SK-N-SH (cell line): ENCODE results near the gene UFSP1. TPM values are rescaled to one million over a fixed set of nuclear protein-coding genes. Genes with fewer than 3 reads are reported as not detected.
"Not testable (repeated sequence)": the region's sequence is repeated elsewhere in the genome, so short reads cannot be mapped to it uniquely, and the experiment has no call there.

ENCODE experiments used
- CTCF ChIA-PET: fragments of 300-600, 350-600 bp; formaldehyde crosslinking; extraction: SDS; loops from one replicate; lab custom pipeline; 2021; lab: Yijun Ruan, JAX
- POLR2A ChIA-PET: fragments of 350-600 bp; sonication (Branson Sonifier 250); formaldehyde crosslinking; extraction: SDS; loops from one replicate; lab custom pipeline; 2020; ENCODE audit warnings: antibody characterized with exemption, inconsistent platforms; lab: Yijun Ruan, JAX
- DNase-seq: peaks from one replicate; pipeline ENCODE4 v3.0.0; 2012
- H2AFZ ChIP-seq: fragments of 200-600 bp; sonication (generic); 2 replicates; pipeline ENCODE4 v1.8.1; 2016; ENCODE audit warnings: antibody characterized with exemption, mild to moderate bottlenecking, low read depth
- H3F3A ChIP-seq: fragments of 200-600 bp; sonication (generic); replicated peaks from 2 replicates; pipeline ENCODE3; 2016; ENCODE audit warnings: antibody characterized with exemption, mild to moderate bottlenecking; ENCODE audit not compliant: insufficient read depth
- H3K27ac ChIP-seq, 2 experiments: fragments of 200-500 bp in 1 of 2; fragments of 200-600 bp in 1 of 2; sonication (Bioruptor generic) in 1 of 2; sonication (generic), shearing (Covaris generic) in 1 of 2; 2 replicates each; pipeline versions ENCODE4 v1.5.1 to v1.6.1; 2014 to 2016; ENCODE audit warnings: low read depth in 2 of 2, inconsistent platforms in 1 of 2, low read length in 1 of 2, mild to moderate bottlenecking in 1 of 2, mixed read lengths in 1 of 2
- H3K27me3 ChIP-seq: fragments of 200-600 bp; sonication (generic), shearing (Covaris generic); 2 replicates; pipeline ENCODE4 v1.6.1; 2016; ENCODE audit warnings: mixed run types; ENCODE audit not compliant: insufficient read depth
- H3K36me3 ChIP-seq, 2 experiments: fragments of 200-500 bp in 1 of 2; fragments of 200-600 bp in 1 of 2; sonication (Bioruptor generic) in 1 of 2; sonication (generic) in 1 of 2; replicated peaks in 1 of 2; 2 replicates each; pipeline versions ENCODE3 to v1.5.1; 2014 to 2016; ENCODE audit warnings: low read length in 1 of 2, mild to moderate bottlenecking in 1 of 2; ENCODE audit not compliant: insufficient read depth in 2 of 2, control insufficient read depth in 1 of 2
- H3K4me1 ChIP-seq, 2 experiments: fragments of 200-500 bp in 1 of 2; fragments of 200-600 bp in 1 of 2; sonication (Bioruptor generic) in 1 of 2; sonication (generic), shearing (Covaris generic) in 1 of 2; 2 replicates each; pipeline versions ENCODE4 v1.5.1 to v1.6.1; 2014 to 2016; ENCODE audit warnings: low read depth in 1 of 2, low read length in 1 of 2, mixed run types in 1 of 2; ENCODE audit not compliant: insufficient read depth in 2 of 2, control insufficient read depth in 1 of 2
- H3K4me2 ChIP-seq: fragments of 200-600 bp; sonication (generic), shearing (Covaris generic); 2 replicates; pipeline ENCODE4 v1.6.1; 2017; ENCODE audit warnings: mixed run types
- H3K4me3 ChIP-seq, 2 experiments: fragments of 200-500 bp in 1 of 2; fragments of 200-600 bp in 1 of 2; sonication (Bioruptor generic) in 1 of 2; sonication (generic), shearing (Covaris generic) in 1 of 2; 2 replicates each; pipeline versions ENCODE4 v1.5.1 to v1.8.1; 2014 to 2016; ENCODE audit warnings: low read depth in 2 of 2, inconsistent platforms in 1 of 2, low read length in 1 of 2, mild to moderate bottlenecking in 1 of 2, mixed read lengths in 1 of 2, moderate library complexity in 1 of 2
- H3K79me2 ChIP-seq: fragments of 200-600 bp; sonication (generic); 2 replicates; pipeline ENCODE4 v1.8.1; 2017; ENCODE audit warnings: mild to moderate bottlenecking; ENCODE audit not compliant: insufficient read depth
- H3K9ac ChIP-seq: fragments of 200-600 bp; sonication (generic); 2 replicates; pipeline ENCODE4 v1.6.1; 2017; ENCODE audit warnings: mixed run types
- H3K9me2 ChIP-seq: fragments of 200-600 bp; sonication (generic); 2 replicates; pipeline ENCODE4 v1.6.1; 2017; ENCODE audit warnings: mixed run types
- H3K9me3 ChIP-seq: fragments of 200-600 bp; sonication (generic); 2 replicates; pipeline ENCODE4 v1.6.1; 2017; ENCODE audit warnings: mixed run types, mild to moderate bottlenecking, moderate library complexity
- H4K20me1 ChIP-seq: fragments of 200-600 bp; sonication (generic); 2 replicates; pipeline ENCODE4 v1.6.1; 2017; ENCODE audit warnings: mild to moderate bottlenecking, mixed run types; ENCODE audit not compliant: insufficient read depth
- GABPA ChIP-seq: IDR thresholded peaks from 2 replicates; pipeline ENCODE4 v1.4.0; 2012; ENCODE audit warnings: low read depth, mild to moderate bottlenecking
- GATA2 ChIP-seq: sonication (generic); formaldehyde crosslinking; IDR thresholded peaks from 2 replicates; pipeline ENCODE4 v1.5.0; 2020; ENCODE audit warnings: mild to moderate bottlenecking, missing genetic modification reagents
- MEF2A ChIP-seq: IDR thresholded peaks from 2 replicates; pipeline ENCODE4 v1.4.0; 2012; ENCODE audit warnings: low read depth, borderline replicate concordance
- MXI1 ChIP-seq: IDR thresholded peaks from 2 replicates; pipeline ENCODE4 v1.6.1; 2012; ENCODE audit warnings: mild to moderate bottlenecking, low read depth, low read length, improper control_type of control experiment
- NFIC ChIP-seq: IDR thresholded peaks from 2 replicates; pipeline ENCODE4 v1.4.0; 2012; ENCODE audit warnings: borderline replicate concordance
- RCOR1 ChIP-seq: fragments of 150-350 bp; IDR thresholded peaks from 2 replicates; pipeline ENCODE4 v1.6.1; 2017; ENCODE audit warnings: antibody characterized with exemption, low read length
- TAF1 ChIP-seq: IDR thresholded peaks from 2 replicates; pipeline ENCODE4 v1.6.1; 2012; ENCODE audit warnings: low read depth, mild to moderate bottlenecking, low read length, moderate library complexity, borderline replicate concordance
- TEAD4 ChIP-seq: IDR thresholded peaks from 2 replicates; pipeline ENCODE4 v1.4.0; 2012; ENCODE audit warnings: mild to moderate bottlenecking, borderline replicate concordance; ENCODE audit not compliant: insufficient read depth
- WGBS: methylation state at CpG from one replicate; pipeline ENCODE4 v1.1.6; 2017; ENCODE audit warnings: low lambda C conversion rate; 5-methylcytosine and 5-hydroxymethylcytosine counted together
- polyA plus RNA-seq, 3 experiments: library from polyadenylated mRNA; depleted of rRNA; stranded (reverse); fragments of >200 nt; gene quantifications; 2 replicates each; pipeline ENCODE4 v1.2.3, GENCODE V29; 2012
- TF ChIP-seq, protein P1 (sequence below): IDR thresholded peaks from 2 replicates; pipeline ENCODE4; 2012
- TF ChIP-seq, protein P2 (sequence below): fragments of 200-600 bp; sonication (generic); IDR thresholded peaks from 2 replicates; pipeline ENCODE4 v1.6.1; 2017; ENCODE audit warnings: antibody characterized with exemption, mild to moderate bottlenecking, moderate library complexity

The UFSP1 gene
- polyA plus RNA-seq, 1 of the 3 experiments (the other 2 are of a cell fraction) = 4.5 TPM

DNA sequence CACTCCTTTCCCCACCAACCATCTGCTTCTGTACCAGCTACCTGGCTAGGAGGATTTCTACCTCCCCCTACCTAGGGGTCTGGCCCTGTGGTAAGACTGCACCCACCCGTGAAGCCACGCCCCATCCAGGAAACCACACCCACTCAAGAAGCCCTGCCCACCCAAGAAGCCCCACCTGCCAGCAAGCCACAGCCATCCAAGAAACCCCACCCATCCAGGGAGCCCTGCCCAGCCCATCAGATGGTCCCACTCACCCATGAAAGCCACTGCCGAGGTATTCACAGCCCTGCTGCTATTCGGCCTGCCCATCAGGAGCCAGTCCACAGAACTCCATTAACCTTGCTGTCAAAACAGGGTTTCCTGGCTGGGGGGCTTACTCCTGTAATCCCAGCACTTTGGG, 44.2 kb upstream of the UFSP1 start:
- CTCF ChIA-PET = interaction anchor here (1.0 kb wide), 1 partner anchor 11 kb away, joined by 3 read pairs; no protein-coding TSS in a partner anchor

DNA sequence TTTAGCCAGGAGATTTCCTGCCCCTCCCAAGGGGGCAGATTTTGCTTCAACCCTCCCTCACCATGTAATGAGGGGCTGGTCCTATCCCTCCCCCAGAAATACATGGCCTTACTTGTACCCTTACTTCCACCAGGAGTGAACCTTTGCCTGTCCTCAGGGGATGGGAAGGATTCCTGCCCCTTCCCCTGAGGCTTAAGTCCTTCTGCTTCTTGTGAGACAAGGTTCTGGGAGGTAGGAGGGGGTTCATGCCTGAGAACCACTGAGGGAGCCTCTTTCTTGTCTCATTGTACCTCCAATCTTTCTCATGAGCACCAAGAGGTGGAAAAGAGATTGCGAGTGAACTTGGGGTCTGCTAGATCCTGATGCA, 40.3 kb upstream of the UFSP1 start:
- 8% methylated on average over 1 of the region's 1 CpG for WGBS
- Histone ChIP-seq H2AFZ (no peak overlapping the region), H3K9ac (no peak overlapping the region), H4K20me1 (no peaks in the 10 kb centered on the region), H3K9me3 (peaks cover 3% of the 10 kb centered on the region; the same call in 1 of the 2 replicates), H3F3A (no peaks in the 10 kb centered on the region), H3K27ac (no peak overlapping the region), H3K4me2 (no peak overlapping the region), H3K79me2 (no peaks in the 10 kb centered on the region), H3K9me2 (no peaks in the 10 kb centered on the region), H3K4me1 (no peaks in the 10 kb centered on the region), H3K27me3 (peaks cover 31% of the 10 kb centered on the region; the same call in 1 of the 2 replicates), H3K4me3 (no peak overlapping the region), H3K36me3 (no peaks in the 10 kb centered on the region)
- ChIA-PET CTCF (interaction anchor here (1.4 to 1.8 kb wide), 2 partner anchors 35 to 129 kb away, joined by 5 to 6 read pairs; partner anchors contain the start of gene ACHE), POLR2A (interaction anchor here (0.6 kb wide), 1 partner anchor 736 kb away, joined by 4 read pairs; no protein-coding TSS in a partner anchor)
- no peak for DNase-seq
- no peak for TF ChIP-seq TEAD4
- no peak for TF ChIP-seq MEF2A
- no peak for TF ChIP-seq RCOR1
- no peak for TF ChIP-seq NFIC
- no peak for TF ChIP-seq GABPA

More for the DNA sequence above, 44.2 kb upstream of the UFSP1 start:
- POLR2A ChIA-PET = no interaction called here
- Histone ChIP-seq H3K4me2 (no peak overlapping the region), H3K4me1 (no peaks in the 10 kb centered on the region), H3K4me3 (no peak overlapping the region), H2AFZ (no peak overlapping the region), H3K9ac (no peak overlapping the region)
- no peak for TF ChIP-seq TAF1
- TF ChIP-seq, all 33 proteins: peak for 0
- no peaks in the 10 kb centered on the region for H3K79me2 ChIP-seq
- H3F3A ChIP-seq = no peaks in the 10 kb centered on the region
- H3K27ac ChIP-seq = no peak overlapping the region
- no peaks in the 10 kb centered on the region for H4K20me1 ChIP-seq
- H3K27me3 ChIP-seq = peaks cover 51% of the 10 kb centered on the region; the same call in 1 of the 2 replicates
- no peaks in the 10 kb centered on the region for H3K9me2 ChIP-seq
- H3K9me3 ChIP-seq = peaks cover 3% of the 10 kb centered on the region; the same call in 1 of the 2 replicates
- no peak for DNase-seq
- no peaks in the 10 kb centered on the region for H3K36me3 ChIP-seq
- WGBS = 0% methylated on average over 2 of the region's 4 CpGs

DNA sequence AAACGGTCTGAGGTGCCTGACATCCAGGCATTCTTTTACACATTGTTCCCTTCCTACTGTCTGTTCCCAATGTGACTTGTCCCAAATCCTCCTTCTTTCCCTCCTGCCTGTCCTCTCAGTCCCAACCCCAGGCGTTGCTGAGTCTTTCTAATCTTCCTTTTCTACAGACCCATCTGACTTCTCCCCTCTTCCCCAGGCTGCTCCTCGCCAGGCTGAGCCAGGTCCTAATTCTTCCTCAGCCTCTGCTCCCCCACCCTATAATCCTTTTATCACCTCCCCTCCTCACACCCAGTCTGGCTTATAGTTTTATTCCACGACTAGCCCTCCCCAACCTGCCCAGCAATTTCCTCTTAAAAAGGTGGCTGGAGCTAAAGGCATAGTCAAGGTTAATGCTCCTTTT, 34.1 kb upstream of the UFSP1 start:
- H3F3A ChIP-seq, H3K9ac ChIP-seq, CTCF ChIA-PET, H3K9me3 ChIP-seq, DNase-seq, H3K4me1 ChIP-seq, H4K20me1 ChIP-seq, POLR2A ChIA-PET, H3K4me3 ChIP-seq, H3K27ac ChIP-seq, H3K79me2 ChIP-seq, H3K4me2 ChIP-seq, H3K36me3 ChIP-seq, H2AFZ ChIP-seq, H3K9me2 ChIP-seq: not testable (repeated sequence)
- peaks cover 36% of the 10 kb centered on the region; the same call in 1 of the 2 replicates for H3K27me3 ChIP-seq
- 7% methylated on average over 4 of the region's 4 CpGs for WGBS

DNA sequence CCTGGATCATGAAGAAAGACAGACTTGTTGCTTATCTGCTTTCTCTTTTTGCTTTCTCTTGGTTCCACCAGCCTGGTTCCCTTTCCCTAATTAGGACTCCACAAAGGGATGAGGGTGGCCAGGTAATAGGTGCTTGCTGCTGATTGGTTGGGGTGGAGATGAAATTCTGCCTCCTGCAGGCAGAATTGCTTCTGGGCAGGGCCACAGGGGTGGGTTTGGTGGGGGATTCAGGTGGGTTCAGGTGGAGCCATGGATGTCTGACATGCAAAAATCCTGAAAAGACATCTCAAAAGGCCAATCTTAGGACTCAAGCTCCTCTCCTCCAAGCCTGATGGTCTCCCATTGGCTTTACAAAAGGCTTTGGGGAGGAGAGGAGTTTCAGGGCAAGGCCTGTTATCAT, 31.5 kb upstream of the UFSP1 start:
- Histone ChIP-seq H3K9me2 (no peaks in the 10 kb centered on the region), H3K4me3 (no peak overlapping the region), H3K79me2 (no peaks in the 10 kb centered on the region), H3K4me2 (no peak overlapping the region), H3K4me1 (no peaks in the 10 kb centered on the region), H3K27ac (no peak overlapping the region), H3F3A (no peaks in the 10 kb centered on the region), H3K9me3 (no peaks in the 10 kb centered on the region), H3K9ac (no peak overlapping the region), H3K27me3 (peaks cover 30% of the 10 kb centered on the region; the same call in 1 of the 2 replicates), H2AFZ (no peak overlapping the region), H3K36me3 (no peaks in the 10 kb centered on the region), H4K20me1 (no peaks in the 10 kb centered on the region)
- ChIA-PET POLR2A (no interaction called here), CTCF (interaction anchor here (0.8 to 2.3 kb wide), 2 partner anchors 20 to 156 kb away, joined by 3 to 5 read pairs; no protein-coding TSS in a partner anchor)
- DNase-seq = no peak
- TF ChIP-seq MXI1 = no peak
- TF ChIP-seq, protein P1, sequence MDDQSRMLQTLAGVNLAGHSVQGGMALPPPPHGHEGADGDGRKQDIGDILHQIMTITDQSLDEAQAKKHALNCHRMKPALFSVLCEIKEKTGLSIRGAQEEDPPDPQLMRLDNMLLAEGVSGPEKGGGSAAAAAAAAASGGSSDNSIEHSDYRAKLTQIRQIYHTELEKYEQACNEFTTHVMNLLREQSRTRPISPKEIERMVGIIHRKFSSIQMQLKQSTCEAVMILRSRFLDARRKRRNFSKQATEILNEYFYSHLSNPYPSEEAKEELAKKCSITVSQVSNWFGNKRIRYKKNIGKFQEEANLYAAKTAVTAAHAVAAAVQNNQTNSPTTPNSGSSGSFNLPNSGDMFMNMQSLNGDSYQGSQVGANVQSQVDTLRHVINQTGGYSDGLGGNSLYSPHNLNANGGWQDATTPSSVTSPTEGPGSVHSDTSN = no peak
- TF ChIP-seq GATA2 (CRISPR knock-in tag) = no peak
- TF ChIP-seq, protein P2, sequence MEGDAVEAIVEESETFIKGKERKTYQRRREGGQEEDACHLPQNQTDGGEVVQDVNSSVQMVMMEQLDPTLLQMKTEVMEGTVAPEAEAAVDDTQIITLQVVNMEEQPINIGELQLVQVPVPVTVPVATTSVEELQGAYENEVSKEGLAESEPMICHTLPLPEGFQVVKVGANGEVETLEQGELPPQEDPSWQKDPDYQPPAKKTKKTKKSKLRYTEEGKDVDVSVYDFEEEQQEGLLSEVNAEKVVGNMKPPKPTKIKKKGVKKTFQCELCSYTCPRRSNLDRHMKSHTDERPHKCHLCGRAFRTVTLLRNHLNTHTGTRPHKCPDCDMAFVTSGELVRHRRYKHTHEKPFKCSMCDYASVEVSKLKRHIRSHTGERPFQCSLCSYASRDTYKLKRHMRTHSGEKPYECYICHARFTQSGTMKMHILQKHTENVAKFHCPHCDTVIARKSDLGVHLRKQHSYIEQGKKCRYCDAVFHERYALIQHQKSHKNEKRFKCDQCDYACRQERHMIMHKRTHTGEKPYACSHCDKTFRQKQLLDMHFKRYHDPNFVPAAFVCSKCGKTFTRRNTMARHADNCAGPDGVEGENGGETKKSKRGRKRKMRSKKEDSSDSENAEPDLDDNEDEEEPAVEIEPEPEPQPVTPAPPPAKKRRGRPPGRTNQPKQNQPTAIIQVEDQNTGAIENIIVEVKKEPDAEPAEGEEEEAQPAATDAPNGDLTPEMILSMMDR = no peak
